Measurements from ENCODE around the gene TRMT13.

Gene TRMT13

GRCh38 chr1:100131623-100132022 lies 1.3 kb upstream of the TRMT13 start:
- TF ChIP-seq, protein P1, sequence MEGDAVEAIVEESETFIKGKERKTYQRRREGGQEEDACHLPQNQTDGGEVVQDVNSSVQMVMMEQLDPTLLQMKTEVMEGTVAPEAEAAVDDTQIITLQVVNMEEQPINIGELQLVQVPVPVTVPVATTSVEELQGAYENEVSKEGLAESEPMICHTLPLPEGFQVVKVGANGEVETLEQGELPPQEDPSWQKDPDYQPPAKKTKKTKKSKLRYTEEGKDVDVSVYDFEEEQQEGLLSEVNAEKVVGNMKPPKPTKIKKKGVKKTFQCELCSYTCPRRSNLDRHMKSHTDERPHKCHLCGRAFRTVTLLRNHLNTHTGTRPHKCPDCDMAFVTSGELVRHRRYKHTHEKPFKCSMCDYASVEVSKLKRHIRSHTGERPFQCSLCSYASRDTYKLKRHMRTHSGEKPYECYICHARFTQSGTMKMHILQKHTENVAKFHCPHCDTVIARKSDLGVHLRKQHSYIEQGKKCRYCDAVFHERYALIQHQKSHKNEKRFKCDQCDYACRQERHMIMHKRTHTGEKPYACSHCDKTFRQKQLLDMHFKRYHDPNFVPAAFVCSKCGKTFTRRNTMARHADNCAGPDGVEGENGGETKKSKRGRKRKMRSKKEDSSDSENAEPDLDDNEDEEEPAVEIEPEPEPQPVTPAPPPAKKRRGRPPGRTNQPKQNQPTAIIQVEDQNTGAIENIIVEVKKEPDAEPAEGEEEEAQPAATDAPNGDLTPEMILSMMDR (IDR thresholded peaks at IDR 0.05; ENCODE audit: low read length, missing control alignments): no peak
- H3K4me3 ChIP-seq (replicated peaks; ENCODE audit: low read depth, low read length): peak overlapping the region; percentile 95
- no peak for DNase-seq (ENCODE audit: low read depth)

DNA sequence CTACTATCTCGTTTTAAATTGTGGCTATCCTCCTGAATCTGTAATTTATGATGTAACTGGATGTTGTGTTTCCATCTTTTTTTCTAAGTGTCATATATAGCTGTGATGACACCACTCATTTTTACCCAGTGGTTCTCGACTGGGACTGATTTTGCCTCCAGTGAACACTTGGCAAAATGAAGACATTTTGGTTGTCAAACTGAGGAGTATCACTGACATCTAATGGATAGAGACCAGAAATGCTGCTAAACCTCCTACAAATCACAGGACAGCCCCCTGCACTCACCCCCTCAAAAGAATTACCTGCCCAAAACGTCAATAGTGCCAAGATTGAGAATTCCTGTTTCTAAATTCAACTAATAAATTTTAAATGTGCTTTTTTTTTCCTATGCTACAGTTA lies 1.9 kb downstream of the TRMT13 start:
- DNase-seq (ENCODE audit: low read depth): peak; percentile 16
- TF ChIP-seq, protein P1 (IDR thresholded peaks at IDR 0.05; ENCODE audit: low read length, missing control alignments): no peak

GRCh38 chr1:100137602-100138001 lies 4.6 kb downstream of the TRMT13 start:
- no peak overlapping the region for H3K4me3 ChIP-seq (replicated peaks; ENCODE audit: low read depth, low read length)
- DNase-seq (ENCODE audit: low read depth): no peak
- TF ChIP-seq, protein P1 (IDR thresholded peaks at IDR 0.05; ENCODE audit: low read length, missing control alignments): no peak

More for the DNA sequence above, 1.9 kb downstream of the TRMT13 start:
- no peak overlapping the region for H3K4me3 ChIP-seq (replicated peaks; ENCODE audit: low read depth, low read length)

- no peak overlapping the region for H3K4me3 ChIP-seq (replicated peaks; ENCODE audit: low read depth, low read length)
- DNase-seq (ENCODE audit: low read depth): no peak
- TF ChIP-seq, protein P1 (IDR thresholded peaks at IDR 0.05; ENCODE audit: low read length, missing control alignments): no peak
Observed at GRCh38 chr1:100141192-100141591, 8.2 kb downstream of the TRMT13 start.

- DNase-seq (ENCODE audit: low read depth): no peak
- TF ChIP-seq, protein P1 (IDR thresholded peaks at IDR 0.05; ENCODE audit: low read length, missing control alignments): no peak
- H3K4me3 ChIP-seq (replicated peaks; ENCODE audit: low read depth, low read length): no peak overlapping the region
Observed at GRCh38 chr1:100142343-100142742, 9.4 kb downstream of the TRMT13 start.

GRCh38 chr1:100145116-100145515 lies 12.2 kb downstream of the TRMT13 start:
- DNase-seq (ENCODE audit: low read depth): no peak
- TF ChIP-seq, protein P1 (IDR thresholded peaks at IDR 0.05; ENCODE audit: low read length, missing control alignments): no peak
- H3K4me3 ChIP-seq (replicated peaks; ENCODE audit: low read depth, low read length): no peak overlapping the region

DNA sequence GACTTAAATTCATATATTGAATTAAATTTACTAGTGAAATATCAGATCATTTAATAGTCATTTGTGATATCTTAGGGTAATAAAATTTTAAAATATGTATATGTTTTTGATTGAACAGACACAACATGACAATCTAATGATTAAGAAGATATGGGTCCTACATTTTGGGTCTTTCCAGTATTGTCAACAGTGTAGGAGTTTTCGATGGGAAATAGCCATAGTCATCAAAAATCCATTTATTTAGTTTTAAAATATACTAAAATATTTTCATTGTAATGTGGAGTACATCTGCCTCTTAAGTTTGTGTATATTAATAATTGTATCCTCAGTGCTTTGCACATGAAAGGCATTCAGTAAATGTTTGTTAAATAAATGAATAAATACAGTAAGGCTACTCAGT lies 14.0 kb downstream of the TRMT13 start:
- no peak overlapping the region for H3K4me3 ChIP-seq (replicated peaks; ENCODE audit: low read depth, low read length)
- TF ChIP-seq, protein P1 (IDR thresholded peaks at IDR 0.05; ENCODE audit: low read length, missing control alignments): no peak
- no peak for DNase-seq (ENCODE audit: low read depth)

All from fibroblast of pulmonary artery (primary cell).